Panc1 (cell line): ENCODE measurements around the gene PCDHGB7.
"Not testable (repeated sequence)": the region's sequence is repeated elsewhere in the genome, so short reads cannot be mapped to it uniquely, and the experiment has no call there.

ENCODE experiments used
- POLR2AphosphoS5 ChIP-seq: IDR thresholded peaks from 2 replicates; pipeline ENCODE4 v1.6.1; 2012; ENCODE audit warnings: mild to moderate bottlenecking, low read depth, low read length, moderate library complexity
- TF ChIP-seq, protein P1 (sequence below): fragments of 450-650 bp; IDR thresholded peaks from 2 replicates; pipeline ENCODE4 v1.5.1; 2017; ENCODE audit warnings: mild to moderate bottlenecking
- TF ChIP-seq, protein P2 (sequence below), 2 experiments: IDR thresholded peaks; 2 replicates each; pipeline ENCODE4 v1.6.1; 2011 to 2012; ENCODE audit warnings: low read depth in 2 of 2, control low read depth in 1 of 2, low read length in 1 of 2, mild to moderate bottlenecking in 1 of 2, moderate library complexity in 1 of 2; ENCODE audit not compliant: insufficient read depth in 1 of 2

DNA sequence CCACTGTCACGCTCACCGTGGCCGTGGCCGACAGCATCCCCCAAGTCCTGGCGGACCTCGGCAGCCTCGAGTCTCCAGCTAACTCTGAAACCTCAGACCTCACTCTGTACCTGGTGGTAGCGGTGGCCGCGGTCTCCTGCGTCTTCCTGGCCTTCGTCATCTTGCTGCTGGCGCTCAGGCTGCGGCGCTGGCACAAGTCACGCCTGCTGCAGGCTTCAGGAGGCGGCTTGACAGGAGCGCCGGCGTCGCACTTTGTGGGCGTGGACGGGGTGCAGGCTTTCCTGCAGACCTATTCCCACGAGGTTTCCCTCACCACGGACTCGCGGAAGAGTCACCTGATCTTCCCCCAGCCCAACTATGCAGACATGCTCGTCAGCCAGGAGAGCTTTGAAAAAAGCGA is 15.2 kb downstream of the PCDHGB7 start:
- not testable (repeated sequence) for TF ChIP-seq POLR2AphosphoS5
- TF ChIP-seq, protein P1, sequence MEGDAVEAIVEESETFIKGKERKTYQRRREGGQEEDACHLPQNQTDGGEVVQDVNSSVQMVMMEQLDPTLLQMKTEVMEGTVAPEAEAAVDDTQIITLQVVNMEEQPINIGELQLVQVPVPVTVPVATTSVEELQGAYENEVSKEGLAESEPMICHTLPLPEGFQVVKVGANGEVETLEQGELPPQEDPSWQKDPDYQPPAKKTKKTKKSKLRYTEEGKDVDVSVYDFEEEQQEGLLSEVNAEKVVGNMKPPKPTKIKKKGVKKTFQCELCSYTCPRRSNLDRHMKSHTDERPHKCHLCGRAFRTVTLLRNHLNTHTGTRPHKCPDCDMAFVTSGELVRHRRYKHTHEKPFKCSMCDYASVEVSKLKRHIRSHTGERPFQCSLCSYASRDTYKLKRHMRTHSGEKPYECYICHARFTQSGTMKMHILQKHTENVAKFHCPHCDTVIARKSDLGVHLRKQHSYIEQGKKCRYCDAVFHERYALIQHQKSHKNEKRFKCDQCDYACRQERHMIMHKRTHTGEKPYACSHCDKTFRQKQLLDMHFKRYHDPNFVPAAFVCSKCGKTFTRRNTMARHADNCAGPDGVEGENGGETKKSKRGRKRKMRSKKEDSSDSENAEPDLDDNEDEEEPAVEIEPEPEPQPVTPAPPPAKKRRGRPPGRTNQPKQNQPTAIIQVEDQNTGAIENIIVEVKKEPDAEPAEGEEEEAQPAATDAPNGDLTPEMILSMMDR: not testable (repeated sequence)
- TF ChIP-seq, protein P2, sequence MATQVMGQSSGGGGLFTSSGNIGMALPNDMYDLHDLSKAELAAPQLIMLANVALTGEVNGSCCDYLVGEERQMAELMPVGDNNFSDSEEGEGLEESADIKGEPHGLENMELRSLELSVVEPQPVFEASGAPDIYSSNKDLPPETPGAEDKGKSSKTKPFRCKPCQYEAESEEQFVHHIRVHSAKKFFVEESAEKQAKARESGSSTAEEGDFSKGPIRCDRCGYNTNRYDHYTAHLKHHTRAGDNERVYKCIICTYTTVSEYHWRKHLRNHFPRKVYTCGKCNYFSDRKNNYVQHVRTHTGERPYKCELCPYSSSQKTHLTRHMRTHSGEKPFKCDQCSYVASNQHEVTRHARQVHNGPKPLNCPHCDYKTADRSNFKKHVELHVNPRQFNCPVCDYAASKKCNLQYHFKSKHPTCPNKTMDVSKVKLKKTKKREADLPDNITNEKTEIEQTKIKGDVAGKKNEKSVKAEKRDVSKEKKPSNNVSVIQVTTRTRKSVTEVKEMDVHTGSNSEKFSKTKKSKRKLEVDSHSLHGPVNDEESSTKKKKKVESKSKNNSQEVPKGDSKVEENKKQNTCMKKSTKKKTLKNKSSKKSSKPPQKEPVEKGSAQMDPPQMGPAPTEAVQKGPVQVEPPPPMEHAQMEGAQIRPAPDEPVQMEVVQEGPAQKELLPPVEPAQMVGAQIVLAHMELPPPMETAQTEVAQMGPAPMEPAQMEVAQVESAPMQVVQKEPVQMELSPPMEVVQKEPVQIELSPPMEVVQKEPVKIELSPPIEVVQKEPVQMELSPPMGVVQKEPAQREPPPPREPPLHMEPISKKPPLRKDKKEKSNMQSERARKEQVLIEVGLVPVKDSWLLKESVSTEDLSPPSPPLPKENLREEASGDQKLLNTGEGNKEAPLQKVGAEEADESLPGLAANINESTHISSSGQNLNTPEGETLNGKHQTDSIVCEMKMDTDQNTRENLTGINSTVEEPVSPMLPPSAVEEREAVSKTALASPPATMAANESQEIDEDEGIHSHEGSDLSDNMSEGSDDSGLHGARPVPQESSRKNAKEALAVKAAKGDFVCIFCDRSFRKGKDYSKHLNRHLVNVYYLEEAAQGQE (IDR thresholded peaks at IDR 0.05; ENCODE audit: insufficient read depth in 1 of 2, low read depth in 2 of 2, low read length in 1 of 2): not testable (repeated sequence)
